Hepatocyte (in vitro differentiated cells): ENCODE results near the gene GIPC2. TPM values are rescaled to one million over a fixed set of nuclear protein-coding genes. Genes with fewer than 3 reads are reported as not detected.

Experiments
- DNase-seq: peaks from one replicate; pipeline ENCODE4 v3.0.0-alpha.2; 2016; ENCODE audit warnings: low spot score
- H2AFZ ChIP-seq: fragments of 200-600 bp; sonication (generic); 2 replicates; pipeline ENCODE4 v1.6.0; 2016; ENCODE audit warnings: antibody characterized with exemption, mild to moderate bottlenecking
- H3K27ac ChIP-seq: fragments of 200-600 bp; sonication (generic); 2 replicates; pipeline ENCODE4 v1.5.1; 2016; ENCODE audit warnings: mild to moderate bottlenecking
- H3K27me3 ChIP-seq: fragments of 200-600 bp; sonication (generic); 2 replicates; pipeline ENCODE4 v1.6.1; 2016
- H3K36me3 ChIP-seq: fragments of 200-600 bp; sonication (generic); replicated peaks from 2 replicates; pipeline ENCODE4 v1.5.1; 2016; ENCODE audit warnings: low read depth; ENCODE audit not compliant: insufficient read depth
- H3K4me1 ChIP-seq: fragments of 200-600 bp; sonication (generic); 2 replicates; pipeline ENCODE4 v1.5.1; 2016; ENCODE audit warnings: mild to moderate bottlenecking, moderate library complexity; ENCODE audit not compliant: insufficient read depth
- H3K4me2 ChIP-seq: fragments of 200-600 bp; sonication (generic); 2 replicates; pipeline ENCODE4 v1.6.0; 2016
- H3K4me3 ChIP-seq: fragments of 200-600 bp; sonication (generic); 2 replicates; pipeline ENCODE4 v1.5.1; 2016; ENCODE audit warnings: mild to moderate bottlenecking
- H3K79me2 ChIP-seq: fragments of 200-600 bp; sonication (generic); 2 replicates; pipeline ENCODE4 v1.6.0; 2017; ENCODE audit warnings: mild to moderate bottlenecking
- H3K9me2 ChIP-seq: fragments of 200-600 bp; sonication (generic); replicated peaks from 2 replicates; pipeline ENCODE4 v1.6.0; 2017; ENCODE audit warnings: mild to moderate bottlenecking; ENCODE audit not compliant: insufficient read depth
- H3K9me3 ChIP-seq: fragments of 200-600 bp; sonication (generic); 2 replicates; pipeline ENCODE4 v1.5.1; 2016; ENCODE audit warnings: low read depth, mild to moderate bottlenecking
- H4K20me1 ChIP-seq: fragments of 200-600 bp; sonication (generic); 2 replicates; pipeline ENCODE4 v1.6.0; 2016; ENCODE audit warnings: mild to moderate bottlenecking; ENCODE audit not compliant: insufficient read depth, poor library complexity, severe bottlenecking
- EZH2 ChIP-seq: fragments of 200-600 bp; sonication (generic); IDR thresholded peaks from 2 replicates; pipeline ENCODE4 v1.6.1; 2016; ENCODE audit warnings: antibody characterized with exemption, mild to moderate bottlenecking, borderline replicate concordance
- EZH2phosphoT487 ChIP-seq: fragments of 200-600 bp; sonication (generic); IDR thresholded peaks from one replicate; pipeline ENCODE4 v1.6.1; 2018; ENCODE audit warnings: antibody characterized with exemption, mild to moderate bottlenecking, low read depth, moderate library complexity; ENCODE audit not compliant: unreplicated experiment, severe bottlenecking
- WGBS: methylation state at CpG from one replicate; pipeline ENCODE4 v1.1.6; 2016; ENCODE audit warnings: low lambda C conversion rate; ENCODE audit errors: missing lambda C conversion rate; 5-methylcytosine and 5-hydroxymethylcytosine counted together
- polyA plus RNA-seq: library from polyadenylated mRNA; unstranded; fragments of >200 nt; fragmentation: Nextera tagmentation; extraction: Ambion mirVana; gene quantifications from 2 replicates; pipeline ENCODE4 v1.2.1, GENCODE V29; 2016
- total RNA-seq: library from RNA; depleted of rRNA; stranded (reverse); fragments of >200 nt; gene quantifications from 2 replicates; pipeline ENCODE4 v1.2.3, GENCODE V29; 2014
- TF ChIP-seq, protein P1 (sequence below): fragments of 200-600 bp; sonication (generic); IDR thresholded peaks from 2 replicates; pipeline ENCODE4 v1.5.1; 2016; ENCODE audit warnings: antibody characterized with exemption, mild to moderate bottlenecking; ENCODE audit not compliant: poor library complexity

The GIPC2 gene
- total and polyA plus RNA-seq, 2 experiments from 2014 or later = 16.9 to 24.0 TPM

DNA sequence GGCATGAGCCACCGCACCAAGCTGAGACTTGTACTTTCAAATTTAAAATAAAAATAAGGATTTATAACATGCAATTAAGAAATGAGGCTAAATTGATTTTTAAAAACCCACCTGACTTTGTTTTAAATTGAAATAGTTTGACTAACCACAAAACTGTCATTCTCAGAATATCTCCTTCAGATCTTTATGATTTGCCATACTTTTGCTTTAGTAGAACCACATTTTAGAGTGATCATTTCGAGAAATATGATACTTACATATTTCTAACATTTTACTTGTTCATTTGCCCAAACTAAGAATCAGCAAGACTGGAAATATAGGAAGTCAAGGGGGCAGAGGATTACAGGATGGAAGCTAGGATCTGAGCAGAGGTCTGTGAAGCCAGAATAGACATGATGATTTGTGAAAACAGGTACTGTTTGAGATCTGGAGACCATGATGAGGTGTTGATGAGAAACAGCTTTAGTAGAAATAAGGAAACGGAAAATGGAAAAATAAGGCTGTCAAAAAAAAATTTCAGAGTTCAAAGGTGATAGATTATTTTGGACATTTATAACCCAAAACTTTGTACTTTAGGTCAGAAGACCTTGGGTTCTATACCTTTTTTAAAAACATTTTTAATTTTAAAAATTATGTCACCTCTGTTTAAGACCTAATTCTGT, 44.8 kb downstream of the GIPC2 start:
- Histone ChIP-seq H3K4me1 (peaks cover 3% of the 10 kb centered on the region), H3K36me3 (no peaks in the 10 kb centered on the region), H3K9me2 (no peaks in the 10 kb centered on the region), H3K9me3 (no peaks in the 10 kb centered on the region), H3K4me2 (no peak overlapping the region), H2AFZ (no peak overlapping the region), H3K27ac (no peak overlapping the region), H4K20me1 (no peaks in the 10 kb centered on the region), H3K27me3 (no peaks in the 10 kb centered on the region), H3K79me2 (no peaks in the 10 kb centered on the region), H3K4me3 (no peak overlapping the region)
- TF ChIP-seq EZH2 = no peak
- TF ChIP-seq, protein P1, sequence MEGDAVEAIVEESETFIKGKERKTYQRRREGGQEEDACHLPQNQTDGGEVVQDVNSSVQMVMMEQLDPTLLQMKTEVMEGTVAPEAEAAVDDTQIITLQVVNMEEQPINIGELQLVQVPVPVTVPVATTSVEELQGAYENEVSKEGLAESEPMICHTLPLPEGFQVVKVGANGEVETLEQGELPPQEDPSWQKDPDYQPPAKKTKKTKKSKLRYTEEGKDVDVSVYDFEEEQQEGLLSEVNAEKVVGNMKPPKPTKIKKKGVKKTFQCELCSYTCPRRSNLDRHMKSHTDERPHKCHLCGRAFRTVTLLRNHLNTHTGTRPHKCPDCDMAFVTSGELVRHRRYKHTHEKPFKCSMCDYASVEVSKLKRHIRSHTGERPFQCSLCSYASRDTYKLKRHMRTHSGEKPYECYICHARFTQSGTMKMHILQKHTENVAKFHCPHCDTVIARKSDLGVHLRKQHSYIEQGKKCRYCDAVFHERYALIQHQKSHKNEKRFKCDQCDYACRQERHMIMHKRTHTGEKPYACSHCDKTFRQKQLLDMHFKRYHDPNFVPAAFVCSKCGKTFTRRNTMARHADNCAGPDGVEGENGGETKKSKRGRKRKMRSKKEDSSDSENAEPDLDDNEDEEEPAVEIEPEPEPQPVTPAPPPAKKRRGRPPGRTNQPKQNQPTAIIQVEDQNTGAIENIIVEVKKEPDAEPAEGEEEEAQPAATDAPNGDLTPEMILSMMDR = no peak
- no peak for TF ChIP-seq EZH2phosphoT487
- DNase-seq = no peak
- 86% methylated on average over 3 of the region's 3 CpGs for WGBS

DNA sequence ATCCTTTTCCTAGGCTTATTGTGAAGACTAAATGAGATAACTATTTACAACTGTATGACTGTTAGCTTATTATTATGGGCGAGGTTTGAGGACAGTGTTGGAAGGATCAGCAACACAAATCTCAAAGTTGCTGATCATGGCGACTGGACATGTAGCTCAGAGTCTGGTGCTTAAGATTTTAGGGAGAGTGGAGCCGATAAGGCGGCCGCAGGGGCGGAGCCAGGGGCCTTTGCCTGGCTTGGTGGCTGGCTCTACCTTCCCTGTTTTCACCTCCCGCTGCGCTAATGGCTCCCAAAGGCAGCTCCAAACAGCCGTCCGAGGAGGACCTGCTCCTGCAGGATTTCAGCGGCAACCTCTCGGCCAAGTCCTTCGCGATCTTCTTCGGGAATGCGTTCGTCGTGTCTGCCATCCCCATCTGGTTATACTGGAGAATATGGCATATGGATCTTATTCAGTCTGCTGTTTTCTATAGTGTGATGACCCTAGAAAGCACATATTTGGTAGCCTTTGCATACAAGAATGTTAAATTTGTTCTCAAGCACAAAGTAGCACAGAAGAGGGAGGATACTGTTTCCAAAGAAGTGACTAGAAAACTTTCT, 45.5 kb downstream of the GIPC2 start:
- Histone ChIP-seq H3K36me3 (no peaks in the 10 kb centered on the region), H3K27ac (no peak overlapping the region), H3K4me3 (no peak overlapping the region), H3K27me3 (no peaks in the 10 kb centered on the region), H3K79me2 (no peaks in the 10 kb centered on the region), H3K4me2 (no peak overlapping the region), H4K20me1 (no peaks in the 10 kb centered on the region), H3K9me3 (no peaks in the 10 kb centered on the region), H2AFZ (no peak overlapping the region), H3K9me2 (no peaks in the 10 kb centered on the region), H3K4me1 (peaks cover 8% of the 10 kb centered on the region)
- DNase-seq = no peak
- TF ChIP-seq EZH2phosphoT487 = no peak
- TF ChIP-seq EZH2 = no peak
- TF ChIP-seq, protein P1 = no peak
- 89% methylated on average over 18 of the region's 18 CpGs for WGBS

DNA sequence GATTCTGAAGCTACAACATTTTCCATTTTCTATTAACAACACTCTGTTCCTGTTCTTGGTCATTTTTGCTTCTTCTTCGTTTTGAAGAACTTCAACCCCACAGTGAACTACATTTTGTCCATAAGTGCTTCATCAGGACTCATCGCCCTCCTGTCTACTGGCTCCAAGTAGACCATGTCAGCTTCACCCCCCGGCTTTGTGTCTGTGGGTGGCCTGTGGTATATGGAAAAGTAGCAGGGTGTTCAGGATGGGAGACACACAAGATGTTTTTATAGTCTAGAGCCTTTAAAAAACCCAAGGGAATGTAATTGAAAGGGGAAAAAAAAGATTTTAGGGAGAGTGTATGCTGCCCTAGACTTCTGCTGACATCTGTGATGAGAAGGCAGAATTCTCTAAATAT, 46.1 kb downstream of the GIPC2 start:
- H4K20me1 ChIP-seq = no peaks in the 10 kb centered on the region
- H3K79me2 ChIP-seq = no peaks in the 10 kb centered on the region
- no peak overlapping the region for H3K27ac ChIP-seq
- peaks cover 8% of the 10 kb centered on the region for H3K4me1 ChIP-seq
- no peak overlapping the region for H3K4me2 ChIP-seq
- H3K9me3 ChIP-seq = no peaks in the 10 kb centered on the region
- no peaks in the 10 kb centered on the region for H3K27me3 ChIP-seq
- H3K36me3 ChIP-seq = no peaks in the 10 kb centered on the region
- WGBS = 91% methylated on average over 3 of the region's 3 CpGs
- H3K4me3 ChIP-seq = no peak overlapping the region
- no peak for TF ChIP-seq EZH2
- TF ChIP-seq, protein P1 = no peak
- TF ChIP-seq EZH2phosphoT487 = no peak
- no peak for DNase-seq
- no peak overlapping the region for H2AFZ ChIP-seq
- no peaks in the 10 kb centered on the region for H3K9me2 ChIP-seq
